ENCODE results near the gene ATP2A3.

Gene ATP2A3

GRCh38 chr17:3925684-3926485 lies 38.4 kb downstream of the ATP2A3 start:
- DNase-seq, result no peak

- DNase-seq, result no peak
Measured at GRCh38 chr17:3924512-3925350, 39.5 kb downstream of the ATP2A3 start.

GRCh38 chr17:3923466-3924190 lies 40.6 kb downstream of the ATP2A3 start:
- no peak for DNase-seq

GRCh38 chr17:3922765-3923164 lies 41.5 kb downstream of the ATP2A3 start:
- no peak for DNase-seq

GRCh38 chr17:3921502-3922319 lies 42.5 kb downstream of the ATP2A3 start:
- no peak for DNase-seq

GRCh38 chr17:3921006-3921405 lies 43.2 kb downstream of the ATP2A3 start:
- DNase-seq, result no peak

GRCh38 chr17:3919123-3919624 lies 45.1 kb downstream of the ATP2A3 start:
- no peak for DNase-seq

GRCh38 chr17:3918372-3919122 lies 45.7 kb downstream of the ATP2A3 start:
- no peak for DNase-seq

- no peak for DNase-seq
Measured at GRCh38 chr17:3917391-3917931, 46.8 kb downstream of the ATP2A3 start.

- DNase-seq, result peak; percentile 19
Measured at GRCh38 chr17:3916825-3917224, 47.4 kb downstream of the ATP2A3 start.

GRCh38 chr17:3915995-3916696 lies 48.1 kb downstream of the ATP2A3 start, which contains the start of gene P2RX1:
Gene P2RX1 (minus strand): TSS chr17:3916465. CDS start chr17:3916225, 240 bp downstream.
- DNase-seq, result peak; percentile 70

- peak; percentile 36 for DNase-seq
Measured at GRCh38 chr17:3915581-3915994, 48.6 kb downstream of the ATP2A3 start.

GRCh38 chr17:3914312-3914670 lies 49.9 kb downstream of the ATP2A3 start:
- peak; percentile 21 for DNase-seq

GRCh38 chr17:3913531-3914311 lies 50.5 kb downstream of the ATP2A3 start:
- peak; percentile 86 for DNase-seq

GRCh38 chr17:3912827-3913226 lies 51.4 kb downstream of the ATP2A3 start:
- no peak for DNase-seq

- DNase-seq, result peak; percentile 52
Measured at GRCh38 chr17:3911271-3912053, 52.8 kb downstream of the ATP2A3 start.

GRCh38 chr17:3910420-3911270 lies 53.6 kb downstream of the ATP2A3 start:
- DNase-seq, result no peak

- no peak for DNase-seq
Measured at GRCh38 chr17:3909257-3909656, 55.0 kb downstream of the ATP2A3 start.

Measured in inflammatory macrophage treated with lipopolysaccharide for 4 hours (primary cell).